ENCODE results near the gene CDC42EP2.
A peak's percentile ranks its signal among the peaks of the same experiment; 100 is the strongest.

CDC42EP2 gene

GRCh38 chr11:65314501-65315203 lies at the start of gene CDC42EP2:
Gene CDC42EP2, plus strand, starts transcription at chr11:65314866. Its CDS starts 6,033 bp downstream, at chr11:65320899.
- DNase-seq (ENCODE audit: low read depth in 2 of 2), result peak; percentile 55 to 56

GRCh38 chr11:65266210-65266609 lies 48.5 kb upstream of the CDC42EP2 start:
- DNase-seq (ENCODE audit: low read depth in 2 of 2), result no peak

- DNase-seq (ENCODE audit: low read depth in 2 of 2), result no peak
Measured at GRCh38 chr11:65274735-65275682, 39.7 kb upstream of the CDC42EP2 start.

GRCh38 chr11:65275906-65276305 lies 38.8 kb upstream of the CDC42EP2 start:
- no peak for DNase-seq (ENCODE audit: low read depth in 2 of 2)

GRCh38 chr11:65277631-65278277 lies 36.9 kb upstream of the CDC42EP2 start:
- no peak for DNase-seq (ENCODE audit: low read depth in 2 of 2)

GRCh38 chr11:65278356-65278755 lies 36.3 kb upstream of the CDC42EP2 start:
- no peak for DNase-seq (ENCODE audit: low read depth in 2 of 2)

- DNase-seq (ENCODE audit: low read depth in 2 of 2), result no peak
Measured at GRCh38 chr11:65279279-65279678, 35.4 kb upstream of the CDC42EP2 start.

GRCh38 chr11:65279741-65280440 lies 34.8 kb upstream of the CDC42EP2 start:
- peak in 1 of 2 donors; percentile 9 for DNase-seq (ENCODE audit: low read depth in 2 of 2)

GRCh38 chr11:65280646-65281045 lies 34.0 kb upstream of the CDC42EP2 start:
- no peak for DNase-seq (ENCODE audit: low read depth in 2 of 2)

GRCh38 chr11:65286686-65287085 lies 28.0 kb upstream of the CDC42EP2 start:
- no peak for DNase-seq (ENCODE audit: low read depth in 2 of 2)

GRCh38 chr11:65287601-65288000 lies 27.1 kb upstream of the CDC42EP2 start:
- no peak for DNase-seq (ENCODE audit: low read depth in 2 of 2)

- DNase-seq (ENCODE audit: low read depth in 2 of 2), result no peak
Measured at GRCh38 chr11:65288706-65289536, 25.7 kb upstream of the CDC42EP2 start.

GRCh38 chr11:65290448-65291165 lies 24.1 kb upstream of the CDC42EP2 start:
- no peak for DNase-seq (ENCODE audit: low read depth in 2 of 2)

GRCh38 chr11:65291613-65292012 lies 23.1 kb upstream of the CDC42EP2 start:
- DNase-seq (ENCODE audit: low read depth in 2 of 2), result no peak

GRCh38 chr11:65292890-65293289 lies 21.8 kb upstream of the CDC42EP2 start:
- no peak for DNase-seq (ENCODE audit: low read depth in 2 of 2)

GRCh38 chr11:65293909-65294381 lies 20.7 kb upstream of the CDC42EP2 start:
- no peak for DNase-seq (ENCODE audit: low read depth in 2 of 2)

- DNase-seq (ENCODE audit: low read depth in 2 of 2), result no peak
Measured at GRCh38 chr11:65295001-65295400, 19.7 kb upstream of the CDC42EP2 start.

GRCh38 chr11:65295571-65296341 lies 18.9 kb upstream of the CDC42EP2 start:
- no peak for DNase-seq (ENCODE audit: low read depth in 2 of 2)

- no peak for DNase-seq (ENCODE audit: low read depth in 2 of 2)
Measured at GRCh38 chr11:65297026-65297672, 17.5 kb upstream of the CDC42EP2 start.

All from stimulated activated CD8-positive, alpha-beta memory T cell treated with anti-CD3 and anti-CD28 coated beads, Interleukin-7, amount 100 ng/mL, for 1 hour (primary cell).